H9 (cell line): Measurements from ENCODE around the gene AGAP5. TPM values are rescaled to one million over a fixed set of nuclear protein-coding genes. Genes with fewer than 3 reads are reported as not detected.
"Not testable (repeated sequence)": the region's sequence is repeated elsewhere in the genome, so short reads cannot be mapped to it uniquely, and the experiment has no call there.

Experiments used
- DNase-seq: peaks from one replicate; pipeline ENCODE4 v3.0.0-alpha.2; 2017
- H2AFZ ChIP-seq: one replicate; pipeline ENCODE4 v1.6.1; 2013; ENCODE audit warnings: mild to moderate bottlenecking, low read length, control low read depth, moderate library complexity
- H2AK5ac ChIP-seq: 2 replicates; pipeline ENCODE4 v1.6.1; 2013; ENCODE audit warnings: low read length, control low read depth, mixed read lengths; ENCODE audit not compliant: insufficient read length
- H2BK120ac ChIP-seq: one replicate; pipeline ENCODE4 v1.6.1; 2013; ENCODE audit warnings: low read depth, mild to moderate bottlenecking, low read length, control low read depth, inconsistent platforms; ENCODE audit not compliant: poor library complexity, severe bottlenecking
- H2BK12ac ChIP-seq: 2 replicates; pipeline ENCODE4 v1.6.1; 2013; ENCODE audit warnings: low read length, control low read depth, mixed read lengths, low read depth; ENCODE audit not compliant: insufficient read length
- H2BK15ac ChIP-seq: 2 replicates; pipeline ENCODE4 v1.6.1; 2013; ENCODE audit warnings: low read depth, low read length, control low read depth
- H2BK20ac ChIP-seq: one replicate; pipeline ENCODE4 v1.6.1; 2013; ENCODE audit warnings: low read depth, mild to moderate bottlenecking, low read length, control low read depth, inconsistent platforms; ENCODE audit not compliant: poor library complexity, severe bottlenecking
- H2BK5ac ChIP-seq: 2 replicates; pipeline ENCODE4 v1.6.1; 2013; ENCODE audit warnings: low read length, control low read depth, mixed read lengths; ENCODE audit not compliant: insufficient read length
- H3K14ac ChIP-seq: 2 replicates; pipeline ENCODE4 v1.6.1; 2013; ENCODE audit warnings: low read length, control low read depth; ENCODE audit not compliant: insufficient read depth
- H3K18ac ChIP-seq: 2 replicates; pipeline ENCODE4 v1.6.1; 2013; ENCODE audit warnings: low read depth, mild to moderate bottlenecking, mixed read lengths, low read length, control low read depth; ENCODE audit not compliant: insufficient read length
- H3K23ac ChIP-seq: 2 replicates; pipeline ENCODE4 v1.6.1; 2013; ENCODE audit warnings: low read length, control low read depth, mixed read lengths, low read depth; ENCODE audit not compliant: insufficient read length
- H3K23me2 ChIP-seq: 2 replicates; pipeline ENCODE4 v1.6.1; 2013; ENCODE audit warnings: low read depth, mild to moderate bottlenecking, mixed read lengths, low read length, control low read depth; ENCODE audit not compliant: insufficient read length, poor library complexity, severe bottlenecking
- H3K27ac ChIP-seq: 2 replicates; pipeline ENCODE4 v1.5.1; 2013; ENCODE audit warnings: low read length, control low read depth, mixed read lengths, low read depth; ENCODE audit not compliant: insufficient read length
- H3K27me3 ChIP-seq: 2 replicates; pipeline ENCODE4 v1.6.1; 2013; ENCODE audit warnings: low read length, control low read depth, inconsistent platforms; ENCODE audit not compliant: insufficient read depth
- H3K4ac ChIP-seq: 2 replicates; pipeline ENCODE4 v1.6.1; 2013; ENCODE audit warnings: low read depth, mild to moderate bottlenecking, control low read depth, inconsistent platforms, low read length, moderate library complexity
- H3K4me1 ChIP-seq: 2 replicates; pipeline ENCODE4 v1.6.1; 2013; ENCODE audit warnings: low read length, control low read depth, inconsistent platforms; ENCODE audit not compliant: insufficient read depth
- H3K4me2 ChIP-seq: 2 replicates; pipeline ENCODE4 v1.6.1; 2013; ENCODE audit warnings: low read length, control low read depth, mixed read lengths; ENCODE audit not compliant: insufficient read length, insufficient read depth
- H3K56ac ChIP-seq: 2 replicates; pipeline ENCODE4 v1.6.1; 2013; ENCODE audit warnings: low read depth, mild to moderate bottlenecking, mixed read lengths, low read length, control low read depth; ENCODE audit not compliant: insufficient read length
- H3K79me1 ChIP-seq: 2 replicates; pipeline ENCODE4 v1.6.1; 2013; ENCODE audit warnings: low read depth, mild to moderate bottlenecking, moderate library complexity, low read length, control low read depth, inconsistent platforms; ENCODE audit not compliant: insufficient read depth, poor library complexity, severe bottlenecking
- H3K79me2 ChIP-seq: 2 replicates; pipeline ENCODE4 v1.6.1; 2013; ENCODE audit warnings: low read length, control low read depth, inconsistent platforms; ENCODE audit not compliant: insufficient read depth
- H3K9ac ChIP-seq: 2 replicates; pipeline ENCODE4 v1.6.1; 2013; ENCODE audit warnings: low read length, control low read depth, mixed read lengths; ENCODE audit not compliant: insufficient read length; ENCODE audit errors: extremely low read depth
- H3K9me3 ChIP-seq: one replicate; pipeline ENCODE4 v1.6.1; 2013; ENCODE audit warnings: low read depth, low read length, inconsistent platforms; ENCODE audit not compliant: control insufficient read depth
- H3T11ph ChIP-seq: one replicate; pipeline ENCODE4 v1.6.1; 2013; ENCODE audit warnings: mild to moderate bottlenecking, low read length, control low read depth, inconsistent platforms
- H4K20me1 ChIP-seq: one replicate; pipeline ENCODE4 v1.6.1; 2013; ENCODE audit not compliant: control insufficient read depth, insufficient read length, insufficient read depth
- H4K5ac ChIP-seq: 2 replicates; pipeline ENCODE4 v1.6.1; 2013; ENCODE audit warnings: low read depth, mild to moderate bottlenecking, mixed read lengths, low read length, control low read depth; ENCODE audit not compliant: insufficient read length
- H4K8ac ChIP-seq: replicated peaks from 2 replicates; pipeline ENCODE4 v1.6.1; 2013; ENCODE audit warnings: low read length, control low read depth, mixed read lengths, low read depth; ENCODE audit not compliant: insufficient read length
- H4K91ac ChIP-seq: 2 replicates; pipeline ENCODE4 v1.6.1; 2013; ENCODE audit warnings: low read depth, mild to moderate bottlenecking, moderate library complexity, mixed read lengths, low read length, control low read depth; ENCODE audit not compliant: insufficient read length
- H3K27ac Mint-ChIP-seq, 3 experiments: 2 replicates in 2 of 3; 3 replicates in 1 of 3; pipeline ENCODE4 v1.8.0; 2020 to 2021; ENCODE audit warnings: mixed read lengths in 3 of 3, mild to moderate bottlenecking in 1 of 3, moderate library complexity in 1 of 3
- H3K27me3 Mint-ChIP-seq: 2 replicates; pipeline ENCODE4 v1.8.0; 2021; ENCODE audit warnings: low read depth, mild to moderate bottlenecking, moderate library complexity, mixed read lengths
- H3K36me3 Mint-ChIP-seq, 3 experiments: 2 replicates in 2 of 3; 3 replicates in 1 of 3; pipeline ENCODE4 v1.8.0; 2020 to 2021; ENCODE audit warnings: low read depth in 3 of 3, mixed read lengths in 3 of 3; ENCODE audit not compliant: insufficient read depth in 1 of 3
- H3K4me1 Mint-ChIP-seq, 2 experiments: 2 replicates each; pipeline ENCODE4 v1.8.0; 2020; ENCODE audit warnings: mixed read lengths in 2 of 2
- H3K4me3 Mint-ChIP-seq, 2 experiments: 2 replicates in 1 of 2; 3 replicates in 1 of 2; pipeline ENCODE4 v1.8.0; 2020 to 2021; ENCODE audit warnings: mild to moderate bottlenecking in 2 of 2, mixed read lengths in 2 of 2, moderate library complexity in 1 of 2
- H3K9me3 Mint-ChIP-seq, 2 experiments: 2 replicates in 1 of 2; 3 replicates in 1 of 2; pipeline ENCODE4 v1.8.0; 2020; ENCODE audit warnings: mild to moderate bottlenecking in 2 of 2, mixed read lengths in 2 of 2, moderate library complexity in 1 of 2
- WGBS: extraction: QIAGEN DNeasy Blood & Tissue Kit; methylation state at CpG from one replicate; pipeline ENCODE4 v1.1.7; 2013; ENCODE audit warnings: missing lambda C conversion rate, low lambda C conversion rate, mixed read lengths; ENCODE audit not compliant: insufficient read length; ENCODE audit errors: extremely low coverage; 5-methylcytosine and 5-hydroxymethylcytosine counted together
- total RNA-seq: library from RNA; stranded (reverse); gene quantifications from 2 replicates; pipeline ENCODE4 v1.2.1, GENCODE V29; 2021

The AGAP5 gene
- total RNA-seq, 1 experiment from 2014 or later = 5.2 TPM

DNA sequence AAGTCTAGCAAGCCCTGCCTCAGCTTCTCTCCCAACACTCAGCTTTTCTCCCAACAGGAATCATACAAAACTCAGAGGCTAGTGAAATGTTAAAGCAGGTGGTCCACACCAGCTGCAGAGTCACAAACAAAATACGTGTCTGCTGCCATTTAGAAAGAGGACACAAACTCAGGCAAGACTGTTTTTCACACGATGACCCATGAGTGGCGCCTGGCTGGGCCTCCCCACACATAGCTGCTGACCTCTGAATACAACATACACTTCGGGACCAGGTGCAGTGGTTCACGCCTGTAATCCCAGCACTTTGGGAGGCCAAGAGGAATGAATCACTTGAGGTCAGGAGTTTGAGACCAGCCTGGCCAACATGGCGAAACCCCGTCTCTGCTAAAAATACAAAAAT is 35.2 kb downstream of the AGAP5 start:
- not testable (repeated sequence) for H2AFZ ChIP-seq, H3K9me3 ChIP-seq, H3T11ph ChIP-seq, H3K4me1 ChIP-seq, H2BK12ac ChIP-seq, H3K36me3 Mint-ChIP-seq, H3K27me3 ChIP-seq, H3K79me2 ChIP-seq, H3K27ac ChIP-seq, H3K9me3 Mint-ChIP-seq, H2AK5ac ChIP-seq, H4K5ac ChIP-seq, H3K79me1 ChIP-seq, H3K23ac ChIP-seq, DNase-seq, H2BK5ac ChIP-seq, H3K14ac ChIP-seq, H3K4ac ChIP-seq, H3K4me1 Mint-ChIP-seq, H3K27me3 Mint-ChIP-seq, H3K4me2 ChIP-seq, H2BK120ac ChIP-seq, H2BK15ac ChIP-seq, H3K9ac ChIP-seq, H2BK20ac ChIP-seq, H4K91ac ChIP-seq, H3K4me3 Mint-ChIP-seq, H3K23me2 ChIP-seq, H4K20me1 ChIP-seq, H3K56ac ChIP-seq, H4K8ac ChIP-seq, H3K18ac ChIP-seq
- peak overlapping the region in 1 of 3 experiments; percentile 86; a peak in 2 of 7 replicates for H3K27ac Mint-ChIP-seq
- no CpG with 5 or more reads among the region's 7 CpGs for WGBS
